Measurements from ENCODE around the gene NBR1.
"Not testable (repeated sequence)": the region's sequence is repeated elsewhere in the genome, so short reads cannot be mapped to it uniquely, and the experiment has no call there.

NBR1 gene

GRCh38 chr17:43216369-43216761 is 45.4 kb downstream of the NBR1 start:
- DNase-seq: no peak

DNA sequence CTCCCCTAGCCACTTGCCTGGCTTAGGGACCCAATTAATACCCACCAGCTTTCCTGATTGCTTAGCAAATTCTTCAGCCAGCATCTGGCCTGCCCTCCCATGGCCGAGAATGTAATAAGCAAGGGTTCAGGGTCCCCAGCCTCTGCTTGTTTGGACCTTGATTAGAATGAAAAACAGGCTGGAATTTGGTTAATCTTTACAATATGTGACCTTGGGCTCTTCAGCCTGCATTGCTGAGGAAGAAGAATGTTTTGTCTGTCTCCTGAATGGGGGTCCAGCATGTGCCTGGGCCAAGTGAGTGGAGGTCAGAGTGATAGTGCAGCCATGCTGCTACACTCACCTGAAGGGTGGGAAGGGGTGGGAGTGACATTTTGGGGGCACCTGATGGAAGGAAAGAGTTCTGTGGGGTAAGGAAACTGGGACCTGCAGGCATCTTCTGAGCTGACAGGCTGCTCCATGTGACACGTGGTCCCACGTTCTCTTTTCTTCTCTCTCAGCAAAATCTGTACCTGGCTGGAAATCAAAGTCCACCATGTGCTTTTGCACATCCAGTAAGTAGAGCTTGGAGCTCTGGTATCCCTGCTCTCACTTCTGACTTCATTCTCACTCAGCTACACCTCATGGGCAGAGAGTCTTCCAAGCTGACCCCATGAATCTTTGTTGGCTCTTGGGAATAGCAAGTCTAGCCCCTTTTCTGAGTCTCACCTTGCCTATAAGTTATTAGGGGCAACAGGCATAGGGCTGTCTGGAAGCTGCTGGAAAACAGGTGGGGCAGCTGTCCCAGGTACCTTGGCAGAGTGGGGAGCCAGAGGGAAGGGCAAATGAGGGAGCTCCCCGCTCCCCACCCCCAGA is 46.0 kb downstream of the NBR1 start:
- DNase-seq: no peak

GRCh38 chr17:43217614-43218087 is 46.6 kb downstream of the NBR1 start:
- DNase-seq: peak; percentile 18 to 29

- DNase-seq: no peak
Measured at GRCh38 chr17:43219001-43219400, 48.0 kb downstream of the NBR1 start.

DNA sequence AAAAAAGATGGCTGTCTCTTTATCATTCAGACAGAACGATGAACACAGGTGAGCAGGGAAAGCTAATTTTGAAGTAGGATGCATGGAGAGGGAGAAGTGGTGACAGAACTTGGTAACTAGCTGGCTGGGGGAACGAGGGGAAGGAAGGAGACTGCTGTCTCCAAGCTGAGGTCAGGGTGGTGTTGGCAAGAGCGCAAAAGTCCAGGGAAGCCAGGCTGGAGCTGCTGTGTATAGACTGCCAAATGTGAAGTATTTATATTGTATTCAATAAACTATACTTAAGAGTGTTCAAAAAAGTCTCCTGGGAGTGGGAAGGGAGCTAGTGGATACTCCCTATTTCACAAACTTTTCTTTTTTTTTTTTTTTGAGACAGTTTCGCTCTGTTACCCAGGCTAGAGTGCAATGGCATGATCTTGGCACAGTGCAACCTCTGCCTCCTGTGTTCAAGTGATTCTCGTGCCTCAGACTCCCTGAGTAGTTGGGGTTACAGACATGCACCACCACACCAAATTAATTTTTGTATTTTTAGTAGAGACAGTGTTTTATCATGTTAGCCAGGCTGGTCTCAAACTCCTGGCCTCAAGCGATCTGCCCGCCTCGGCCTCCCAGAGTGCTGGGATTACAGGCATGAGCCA is 48.8 kb downstream of the NBR1 start:
- no peak for DNase-seq

DNA sequence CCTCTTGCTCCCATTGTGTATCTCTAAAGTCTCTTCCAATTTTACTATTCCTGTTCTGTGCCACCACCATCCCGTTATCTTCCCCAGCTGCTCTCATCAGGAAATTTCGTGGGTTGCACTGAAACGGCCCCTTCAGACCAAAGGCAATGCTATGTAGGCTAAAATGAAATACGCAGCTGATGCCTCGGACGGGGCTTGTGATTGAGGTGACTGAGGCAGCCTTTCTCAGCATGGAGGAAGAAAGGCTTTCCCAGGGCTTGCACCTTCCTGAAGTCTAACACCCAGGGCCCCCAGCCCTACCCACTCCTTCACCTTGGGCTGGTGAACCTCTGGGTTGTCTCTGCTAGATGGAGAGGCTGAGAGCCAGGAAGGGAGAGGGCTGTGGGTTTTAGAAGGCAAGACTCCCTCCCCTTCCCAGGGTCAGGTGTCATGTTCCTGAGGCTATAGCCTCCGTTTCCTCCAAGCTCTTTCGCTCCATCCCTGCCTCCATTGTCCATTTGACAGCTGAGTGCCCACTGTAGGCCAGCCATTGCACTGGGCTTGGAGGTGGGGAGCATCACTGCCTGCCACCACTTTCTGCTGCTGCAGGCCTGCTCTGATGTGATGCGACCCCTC is 49.6 kb downstream of the NBR1 start:
- no peak for DNase-seq

DNA sequence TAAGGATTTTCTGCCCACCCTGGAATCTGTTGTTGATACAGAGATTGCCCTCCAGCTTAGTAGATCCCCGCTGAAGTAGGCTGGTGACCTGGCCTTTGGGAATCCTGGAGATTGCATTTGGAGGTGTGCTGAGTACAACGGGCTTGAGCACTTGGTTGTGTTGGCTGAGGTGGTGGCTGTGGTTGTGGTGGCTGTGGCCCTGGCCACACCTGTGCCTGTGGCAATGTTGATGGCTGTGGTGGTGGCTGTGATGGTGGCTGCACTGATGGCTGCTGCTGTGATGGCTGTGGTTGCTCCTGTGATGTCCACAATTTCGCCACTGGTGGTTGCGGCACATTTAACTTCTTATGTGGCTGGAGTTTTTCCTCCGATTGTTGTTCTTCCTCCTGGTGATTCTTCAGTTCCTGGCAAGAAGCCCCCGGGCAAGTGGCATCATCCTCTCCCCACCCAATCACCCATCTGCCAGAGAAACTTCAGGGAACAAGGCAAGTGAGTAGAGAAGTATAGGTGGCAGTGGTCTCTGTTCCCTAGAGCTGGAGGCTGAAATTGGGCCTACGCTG is 53.2 kb downstream of the NBR1 start:
- no peak for DNase-seq

GRCh38 chr17:43226393-43226792 is 55.4 kb downstream of the NBR1 start:
- DNase-seq: no peak

- DNase-seq: not testable (repeated sequence)
Measured at GRCh38 chr17:43228020-43228782, 57.2 kb downstream of the NBR1 start, which contains the start of gene CCDC200. Gene CCDC200 (minus strand): TSS chr17:43228623. CDS start chr17:43228554, 69 bp downstream.

GRCh38 chr17:43231205-43232020 is 60.4 kb downstream of the NBR1 start:
- not testable (repeated sequence) for DNase-seq

DNA sequence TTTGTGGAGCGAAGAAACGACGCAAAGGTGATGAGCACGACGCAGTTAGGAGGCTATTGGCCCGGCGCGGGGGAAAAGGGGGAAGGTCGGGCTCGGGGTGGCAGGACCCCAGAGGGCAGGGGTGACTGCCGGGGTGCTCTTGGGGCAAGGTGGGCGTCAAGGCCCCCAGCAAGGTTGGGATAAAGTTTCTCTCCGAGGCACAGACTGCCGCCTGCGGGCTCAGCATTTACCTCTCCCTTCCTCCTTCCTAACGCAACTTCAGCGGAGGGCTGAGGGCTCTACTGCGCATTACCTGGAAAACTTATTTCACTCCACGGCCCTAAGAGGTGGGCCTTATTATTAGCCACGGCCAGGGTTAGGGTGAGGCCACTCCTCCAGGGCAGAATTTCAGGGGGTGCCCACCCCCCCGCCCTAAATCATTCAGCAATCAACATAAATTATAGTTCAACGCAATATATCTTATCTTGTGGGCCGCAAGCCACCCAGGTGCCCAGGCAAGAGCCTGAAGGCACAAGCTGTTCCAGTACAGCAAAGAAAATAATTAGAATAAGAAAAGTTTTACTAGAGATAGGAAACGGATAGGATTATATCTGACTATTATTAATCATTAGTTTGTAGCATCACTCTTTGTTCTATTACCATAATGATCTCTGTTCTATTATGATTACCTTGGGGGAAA is 61.1 kb downstream of the NBR1 start:
- not testable (repeated sequence) for DNase-seq

DNA sequence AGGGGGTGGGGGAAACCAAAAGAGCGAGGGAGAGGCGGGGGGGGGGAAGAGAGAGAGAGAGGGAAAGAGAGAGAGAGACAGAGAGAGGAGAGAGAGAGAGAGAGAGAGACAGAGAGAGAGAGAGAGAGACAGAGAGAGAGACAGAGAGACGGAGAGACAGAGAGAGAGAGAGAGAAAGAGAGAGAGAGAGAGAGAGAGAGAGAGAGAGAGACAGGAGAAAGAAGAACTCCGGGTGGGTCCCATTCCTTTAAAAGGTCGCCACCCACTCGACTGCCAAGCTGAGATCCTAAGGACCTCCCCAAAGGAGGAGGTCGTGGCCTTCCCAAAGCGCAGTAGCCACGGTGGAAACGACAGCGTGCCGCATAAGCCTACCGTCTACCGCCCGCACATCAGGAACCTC is 62.2 kb downstream of the NBR1 start:
- DNase-seq: not testable (repeated sequence)

DNA sequence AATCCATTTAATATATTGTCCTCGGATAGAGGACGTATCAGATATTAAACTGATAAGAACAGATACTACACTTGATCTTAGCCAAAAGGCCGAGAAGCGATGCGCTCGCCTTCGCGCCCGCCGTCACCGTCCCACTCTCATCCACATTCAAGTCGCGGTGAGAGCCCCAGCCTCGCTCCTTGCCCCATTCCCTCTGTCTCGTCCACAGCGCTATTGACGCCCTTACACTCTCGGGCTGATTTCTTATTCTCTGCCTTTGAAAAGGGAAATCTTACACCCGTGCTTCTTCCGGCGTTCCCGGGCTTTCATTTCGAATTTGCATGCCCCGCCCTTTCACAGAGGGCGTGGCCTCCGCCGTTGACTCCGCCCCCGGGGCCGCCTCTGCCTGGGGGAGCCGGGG is 62.9 kb downstream of the NBR1 start, which contains the start of gene RNU2-1:
RNU2-1 (minus strand) TSS at position 101 of the 400 bp plus-strand sequence.
- not testable (repeated sequence) for DNase-seq

DNA sequence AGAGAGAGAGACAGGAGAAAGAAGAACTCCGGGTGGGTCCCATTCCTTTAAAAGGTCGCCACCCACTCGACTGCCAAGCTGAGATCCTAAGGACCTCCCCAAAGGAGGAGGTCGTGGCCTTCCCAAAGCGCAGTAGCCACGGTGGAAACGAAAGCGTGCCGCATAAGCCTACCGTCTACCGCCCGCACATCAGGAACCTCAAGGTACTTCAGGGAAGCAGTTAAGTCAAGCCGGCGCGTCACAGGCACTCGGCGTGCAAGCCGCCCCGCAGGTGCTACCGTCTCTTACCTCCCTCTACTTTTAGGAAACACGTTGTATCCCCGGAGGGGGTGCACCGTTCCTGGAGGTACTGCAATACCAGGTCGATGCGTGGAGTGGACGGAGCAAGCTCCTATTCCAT is 68.6 kb downstream of the NBR1 start:
- not testable (repeated sequence) for DNase-seq

- not testable (repeated sequence) for DNase-seq
Measured at GRCh38 chr17:43240596-43241352, 69.8 kb downstream of the NBR1 start.

GRCh38 chr17:43246456-43246855 is 75.4 kb downstream of the NBR1 start:
- DNase-seq: not testable (repeated sequence)

All from activated CD4-positive, alpha-beta T cell treated with anti-CD3 and anti-CD28 coated beads for 4 hours (primary cell).